PC-9 (cell line): Measurements from ENCODE around the gene CYP4F2. TPM values are rescaled to one million over a fixed set of nuclear protein-coding genes. Genes with fewer than 3 reads are reported as not detected.

Experiments
- BruUV-seq: library from RNA; stranded (reverse); fragments of 400-500 nt; replicated peaks from 2 replicates; lab custom pipeline; 2021; lab: Mats Ljungman, UMichigan
- CTCF ChIA-PET: fragments of 300-600 bp; sonication (Branson Sonifier 250); formaldehyde crosslinking; loops from one replicate; lab custom pipeline; 2022; ENCODE audit warnings: antibody characterized with exemption; lab: Charles Lee
- POLR2A ChIA-PET: fragments of 300-600 bp; sonication (Branson Sonifier 250); formaldehyde crosslinking; loops from one replicate; lab custom pipeline; 2022; ENCODE audit warnings: antibody characterized with exemption; ENCODE audit not compliant: unreplicated experiment; lab: Charles Lee
- DNase-seq, 2 experiments: peaks; one replicate each; pipeline versions ENCODE4 v3.0.0 to v3.0.0-alpha.2; 2015 to 2022; ENCODE audit warnings: mixed read lengths in 1 of 2
- H2AFZ ChIP-seq: fragments of 200-600 bp; sonication (generic); 2 replicates; pipeline ENCODE4 v1.8.1; 2017; ENCODE audit warnings: antibody characterized with exemption
- H3F3A ChIP-seq: fragments of 200-600 bp; sonication (generic); 2 replicates; pipeline ENCODE4 v1.8.1; 2017; ENCODE audit warnings: antibody characterized with exemption, mild to moderate bottlenecking, low read depth; ENCODE audit not compliant: insufficient read depth
- H3K27ac ChIP-seq: fragments of 200-600 bp; sonication (generic); 2 replicates; pipeline ENCODE4 v1.6.1; 2016; ENCODE audit warnings: mixed run types
- H3K27me3 ChIP-seq: fragments of 200-600 bp; sonication (generic); 2 replicates; pipeline ENCODE4 v1.6.1; 2016; ENCODE audit warnings: low read depth, mixed run types; ENCODE audit not compliant: insufficient read depth
- H3K36me3 ChIP-seq: fragments of 200-600 bp; sonication (generic); 2 replicates; pipeline ENCODE4 v1.6.1; 2016; ENCODE audit warnings: low read depth, mixed run types
- H3K4me1 ChIP-seq: fragments of 200-600 bp; sonication (generic); replicated peaks from 2 replicates; pipeline ENCODE4 v1.6.1; 2016; ENCODE audit warnings: mixed run types; ENCODE audit not compliant: insufficient read depth
- H3K4me2 ChIP-seq: fragments of 200-600 bp; sonication (generic); 2 replicates; pipeline ENCODE4 v1.6.1; 2017; ENCODE audit warnings: mixed run types
- H3K4me3 ChIP-seq: fragments of 200-600 bp; sonication (generic); 2 replicates; pipeline ENCODE4 v1.6.1; 2016; ENCODE audit warnings: mixed run types
- H3K79me2 ChIP-seq: fragments of 200-600 bp; sonication (generic); 2 replicates; pipeline ENCODE4 v1.6.1; 2017; ENCODE audit warnings: low read depth, mixed run types
- H3K9me2 ChIP-seq: fragments of 200-600 bp; sonication (generic); 2 replicates; pipeline ENCODE4 v1.8.1; 2017; ENCODE audit warnings: mild to moderate bottlenecking; ENCODE audit not compliant: insufficient read depth
- H3K9me3 ChIP-seq: fragments of 200-600 bp; sonication (generic); 2 replicates; pipeline ENCODE4 v1.8.1; 2016; ENCODE audit warnings: low read depth; ENCODE audit not compliant: insufficient read depth
- H4K20me1 ChIP-seq: fragments of 200-600 bp; sonication (generic); 2 replicates; pipeline ENCODE4 v1.8.1; 2017; ENCODE audit not compliant: insufficient read depth
- CTCF ChIP-seq: fragments of 200-600 bp; sonication (generic); conservative IDR thresholded peaks from 2 replicates; pipeline ENCODE4 v1.6.1; 2017; ENCODE audit warnings: mixed run types, antibody characterized with exemption, mild to moderate bottlenecking, moderate library complexity
- EZH2 ChIP-seq: fragments of 200-600 bp; sonication (generic); IDR thresholded peaks from 2 replicates; pipeline ENCODE4 v1.8.0; 2017; ENCODE audit warnings: antibody characterized with exemption, low read depth
- intact Hi-C: fragments of 100-400 bp; cut with micrococcal nuclease; formaldehyde crosslinking; loops from one replicate; pipeline ENCODE4 v1.10.0; 2022; ENCODE audit not compliant: unreplicated experiment
- total RNA-seq: library from RNA; stranded (reverse); gene quantifications from 2 replicates; pipeline ENCODE4 v1.2.3, GENCODE V29; 2021

Gene CYP4F2
- total RNA-seq, 1 experiment from 2014 or later: 0.31 TPM

DNA sequence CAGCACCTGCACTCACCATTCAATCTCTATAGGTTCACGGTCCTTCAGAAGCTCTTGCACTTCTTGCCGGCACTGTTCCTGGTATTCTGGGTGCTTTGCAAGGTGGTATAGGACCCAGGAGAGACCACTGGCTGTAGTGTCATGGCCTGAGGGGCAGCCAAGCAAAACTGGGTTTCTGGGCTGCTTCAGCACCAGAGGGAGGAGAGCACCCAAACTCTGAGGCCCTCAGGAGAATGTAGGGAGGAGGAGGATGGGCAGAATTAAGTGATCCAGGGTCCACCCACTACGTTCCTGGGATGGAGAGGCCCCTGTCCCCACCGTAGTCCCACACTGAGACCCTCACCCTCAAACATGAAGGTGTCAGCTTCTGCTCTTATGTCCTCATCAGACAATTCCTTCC is 24.1 kb upstream of the CYP4F2 start:
- Histone ChIP-seq H2AFZ (no peak overlapping the region), H3K9me3 (no peaks in the 10 kb centered on the region), H3K9me2 (no peaks in the 10 kb centered on the region), H3K36me3 (peaks cover 84% of the 10 kb centered on the region), H3K4me2 (no peak overlapping the region), H3F3A (peaks cover 34% of the 10 kb centered on the region; the same call in 1 of the 2 replicates), H3K4me1 (no peaks in the 10 kb centered on the region), H3K4me3 (no peak overlapping the region), H3K79me2 (peaks cover 10% of the 10 kb centered on the region; the same call in 1 of the 2 replicates), H3K27me3 (no peaks in the 10 kb centered on the region), H3K27ac (no peak overlapping the region), H4K20me1 (peaks cover 28% of the 10 kb centered on the region)
- no peak for DNase-seq
- no TSS peak for BruUV-seq
- intact Hi-C loops: no loop called here
- no peak for TF ChIP-seq EZH2
- TF ChIP-seq CTCF: no peak
- ChIA-PET CTCF (no interaction called here), POLR2A (no interaction called here)

- TF ChIP-seq EZH2 (no peak), CTCF (no peak)
- H3K4me3 ChIP-seq: no peak overlapping the region
- BruUV-seq: no TSS peak
- peaks cover 15% of the 10 kb centered on the region; the same call in 1 of the 2 replicates for H3K79me2 ChIP-seq
- peaks cover 83% of the 10 kb centered on the region for H3K36me3 ChIP-seq
- intact Hi-C loops: no loop called here
- H3K4me1 ChIP-seq: no peaks in the 10 kb centered on the region
- H3K9me2 ChIP-seq: no peaks in the 10 kb centered on the region
- DNase-seq: no peak
- no peaks in the 10 kb centered on the region for H3K27me3 ChIP-seq
- H3K9me3 ChIP-seq: no peaks in the 10 kb centered on the region
- H3K4me2 ChIP-seq: no peak overlapping the region
- H4K20me1 ChIP-seq: peaks cover 31% of the 10 kb centered on the region
- no peak overlapping the region for H2AFZ ChIP-seq
- H3K27ac ChIP-seq: no peak overlapping the region
- ChIA-PET POLR2A (no interaction called here), CTCF (no interaction called here)
- peaks cover 34% of the 10 kb centered on the region; the same call in 1 of the 2 replicates for H3F3A ChIP-seq
Measured at GRCh38 chr19:15919243-15919642, 21.4 kb upstream of the CYP4F2 start.

DNA sequence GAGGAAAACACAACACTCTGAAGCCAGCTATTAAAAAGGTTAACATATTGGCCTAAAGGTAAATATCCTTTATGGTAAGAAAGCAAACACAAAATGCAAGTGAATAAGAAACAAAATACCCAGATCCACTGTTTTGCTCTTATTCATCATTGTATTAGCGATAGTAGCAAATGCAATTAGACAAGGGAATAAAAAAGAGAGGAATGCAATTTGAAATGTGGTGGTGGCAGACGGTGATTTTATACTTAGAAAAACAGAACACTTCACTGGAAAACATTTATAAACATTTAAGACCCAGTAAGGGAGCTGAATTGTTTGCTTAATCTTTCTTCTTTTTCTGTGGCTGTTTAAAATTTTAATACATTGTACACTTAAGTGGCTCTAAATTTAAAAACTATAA is 17.2 kb upstream of the CYP4F2 start:
- Histone ChIP-seq H3K79me2 (peaks cover 15% of the 10 kb centered on the region; the same call in 1 of the 2 replicates), H2AFZ (no peak overlapping the region), H3K36me3 (peaks cover 74% of the 10 kb centered on the region), H3K27me3 (no peaks in the 10 kb centered on the region), H3K4me2 (no peak overlapping the region), H3F3A (peaks cover 12% of the 10 kb centered on the region; the same call in 1 of the 2 replicates), H3K4me1 (no peaks in the 10 kb centered on the region), H3K9me3 (no peaks in the 10 kb centered on the region), H3K9me2 (no peaks in the 10 kb centered on the region), H3K4me3 (no peak overlapping the region), H4K20me1 (peaks cover 23% of the 10 kb centered on the region), H3K27ac (no peak overlapping the region)
- intact Hi-C loops: no loop called here
- DNase-seq: no peak
- TF ChIP-seq EZH2 (no peak), CTCF (no peak)
- no TSS peak for BruUV-seq
- CTCF ChIA-PET: no interaction called here
- POLR2A ChIA-PET: no interaction called here
